Skin epidermis (tissue), 12 donors: ENCODE data around the gene MAGI1.
"Not testable (repeated sequence)": the region's sequence is repeated elsewhere in the genome, so short reads cannot be mapped to it uniquely, and the experiment has no call there.

Experiments used
- H3K27ac ChIP-seq, 21 experiments: fragments of 200-600 bp; sonication (generic) in 11 of 21; one replicate each; pipeline ENCODE4 v1.5.0; 2020; ENCODE audit warnings: mild to moderate bottlenecking in 3 of 21, inconsistent platforms in 2 of 21, moderate library complexity in 2 of 21
- H3K4me3 ChIP-seq, 7 experiments: fragments of 200-600 bp; sonication (generic) in 2 of 7; one replicate each; pipeline ENCODE4 v1.5.0; 2020; ENCODE audit warnings: inconsistent platforms in 2 of 7, mild to moderate bottlenecking in 2 of 7, moderate library complexity in 1 of 7

MAGI1 gene

GRCh38 chr3:65894126-65894525 lies 144.6 kb downstream of the MAGI1 start:
- H3K4me3 ChIP-seq, result no peak overlapping the region
- H3K27ac ChIP-seq, result peak overlapping the region in 3 of 21 experiments; percentile 11 to 58 (median 23)

- no peak overlapping the region for H3K4me3 ChIP-seq
- H3K27ac ChIP-seq, result peak overlapping the region in 2 of 21 experiments; percentile 11 to 58
These were observed 145.1 kb downstream of the MAGI1 start for GRCh38 chr3:65893631-65894030.

GRCh38 chr3:65891477-65891876 lies 147.2 kb downstream of the MAGI1 start:
- not testable (repeated sequence) for H3K27ac ChIP-seq, H3K4me3 ChIP-seq

- Histone ChIP-seq H3K4me3 (no peak overlapping the region), H3K27ac (no peak overlapping the region)
These were observed 148.4 kb downstream of the MAGI1 start for GRCh38 chr3:65890328-65890727.

- H3K4me3 ChIP-seq, result no peak overlapping the region
- no peak overlapping the region for H3K27ac ChIP-seq
These were observed 149.0 kb downstream of the MAGI1 start for GRCh38 chr3:65889707-65890099.

- no peak overlapping the region for H3K27ac ChIP-seq
These were observed 149.6 kb downstream of the MAGI1 start for GRCh38 chr3:65888980-65889706.

GRCh38 chr3:65888196-65888595 lies 150.5 kb downstream of the MAGI1 start:
- Histone ChIP-seq H3K27ac (no peak overlapping the region), H3K4me3 (no peak overlapping the region)

More at GRCh38 chr3:65888980-65889706, 149.6 kb downstream of the MAGI1 start:
- no peak overlapping the region for H3K4me3 ChIP-seq

GRCh38 chr3:65886391-65886790 lies 152.3 kb downstream of the MAGI1 start:
- H3K4me3 ChIP-seq, result no peak overlapping the region
- H3K27ac ChIP-seq, result no peak overlapping the region

GRCh38 chr3:65884071-65884470 lies 154.6 kb downstream of the MAGI1 start:
- no peak overlapping the region for H3K4me3 ChIP-seq
- H3K27ac ChIP-seq, result no peak overlapping the region

GRCh38 chr3:65883613-65884012 lies 155.1 kb downstream of the MAGI1 start:
- no peak overlapping the region for H3K4me3 ChIP-seq
- H3K27ac ChIP-seq, result no peak overlapping the region

GRCh38 chr3:65880350-65880749 lies 158.4 kb downstream of the MAGI1 start:
- no peak overlapping the region for H3K27ac ChIP-seq
- no peak overlapping the region for H3K4me3 ChIP-seq

GRCh38 chr3:65879372-65879771 lies 159.3 kb downstream of the MAGI1 start:
- H3K4me3 ChIP-seq, result no peak overlapping the region
- H3K27ac ChIP-seq, result peak overlapping the region in 1 of 21 experiments; percentile 21

GRCh38 chr3:65878831-65879230 lies 159.9 kb downstream of the MAGI1 start:
- H3K4me3 ChIP-seq, result no peak overlapping the region

GRCh38 chr3:65877160-65877559 lies 161.6 kb downstream of the MAGI1 start:
- Histone ChIP-seq H3K27ac (no peak overlapping the region), H3K4me3 (no peak overlapping the region)

More at GRCh38 chr3:65878831-65879230, 159.9 kb downstream of the MAGI1 start:
- no peak overlapping the region for H3K27ac ChIP-seq

GRCh38 chr3:65876028-65876420 lies 162.7 kb downstream of the MAGI1 start:
- Histone ChIP-seq H3K4me3 (no peak overlapping the region), H3K27ac (no peak overlapping the region)

GRCh38 chr3:65875393-65876027 lies 163.2 kb downstream of the MAGI1 start:
- H3K27ac ChIP-seq, result no peak overlapping the region
- H3K4me3 ChIP-seq, result no peak overlapping the region

GRCh38 chr3:65873869-65874268 lies 164.8 kb downstream of the MAGI1 start:
- Histone ChIP-seq H3K4me3 (no peak overlapping the region), H3K27ac (no peak overlapping the region)

GRCh38 chr3:65873028-65873427 lies 165.7 kb downstream of the MAGI1 start:
- H3K4me3 ChIP-seq, result no peak overlapping the region
- H3K27ac ChIP-seq, result no peak overlapping the region

- H3K4me3 ChIP-seq, result no peak overlapping the region
- H3K27ac ChIP-seq, result no peak overlapping the region
These were observed 167.2 kb downstream of the MAGI1 start for GRCh38 chr3:65871305-65872141.

GRCh38 chr3:65869798-65870197 lies 168.9 kb downstream of the MAGI1 start:
- H3K27ac ChIP-seq, result no peak overlapping the region
- H3K4me3 ChIP-seq, result no peak overlapping the region
